Uterus (tissue), 2 donors: ENCODE data around the gene LARP1.

ENCODE experiments used
- POLR2A ChIP-seq, 2 donors: fragments of 450-650 bp; IDR thresholded peaks; one replicate each; pipeline ENCODE4 v1.6.1; 2016; ENCODE audit warnings: antibody characterized with exemption in 2 of 2, mild to moderate bottlenecking in 1 of 2, moderate library complexity in 1 of 2
- TF ChIP-seq, protein P1 (sequence below), 4 experiments: fragments of 200-600 bp in 2 of 4; fragments of 450-650 bp in 2 of 4; sonication (generic) in 2 of 4; IDR thresholded peaks; one replicate each; pipeline ENCODE4 v1.5.1; 2016 to 2019; ENCODE audit warnings: antibody characterized with exemption in 4 of 4, mild to moderate bottlenecking in 2 of 4, moderate library complexity in 1 of 4

DNA sequence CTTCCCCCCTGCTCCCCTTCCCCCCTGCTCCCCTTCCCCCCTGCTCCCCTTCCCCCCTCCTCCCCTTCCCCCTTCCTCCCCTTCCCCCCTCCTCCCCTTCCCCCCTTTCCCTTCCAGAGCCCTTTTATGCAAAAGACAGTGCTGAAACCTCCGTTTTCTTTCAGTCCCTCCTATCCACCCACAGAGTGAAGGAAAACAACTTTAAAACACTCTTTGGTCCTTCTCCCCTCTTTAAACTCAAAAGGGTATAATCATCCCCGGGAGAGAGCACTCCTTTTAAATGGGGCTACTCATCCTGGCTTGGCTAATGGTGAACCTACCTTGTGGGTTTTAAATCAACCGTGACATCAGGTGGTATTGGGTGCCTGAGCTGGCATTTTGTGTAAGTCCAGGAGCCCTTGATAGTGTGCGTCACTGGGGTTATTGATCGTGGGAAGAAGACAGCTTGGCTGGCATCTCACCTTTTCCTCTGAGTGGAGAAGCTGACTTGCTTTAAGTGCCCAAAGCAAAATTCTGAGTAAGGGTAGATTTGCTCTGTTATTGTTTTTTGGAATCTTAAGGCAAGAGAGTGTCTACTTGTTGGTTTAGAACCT lies 2.7 kb downstream of the LARP1 start:
- TF ChIP-seq, protein P1, sequence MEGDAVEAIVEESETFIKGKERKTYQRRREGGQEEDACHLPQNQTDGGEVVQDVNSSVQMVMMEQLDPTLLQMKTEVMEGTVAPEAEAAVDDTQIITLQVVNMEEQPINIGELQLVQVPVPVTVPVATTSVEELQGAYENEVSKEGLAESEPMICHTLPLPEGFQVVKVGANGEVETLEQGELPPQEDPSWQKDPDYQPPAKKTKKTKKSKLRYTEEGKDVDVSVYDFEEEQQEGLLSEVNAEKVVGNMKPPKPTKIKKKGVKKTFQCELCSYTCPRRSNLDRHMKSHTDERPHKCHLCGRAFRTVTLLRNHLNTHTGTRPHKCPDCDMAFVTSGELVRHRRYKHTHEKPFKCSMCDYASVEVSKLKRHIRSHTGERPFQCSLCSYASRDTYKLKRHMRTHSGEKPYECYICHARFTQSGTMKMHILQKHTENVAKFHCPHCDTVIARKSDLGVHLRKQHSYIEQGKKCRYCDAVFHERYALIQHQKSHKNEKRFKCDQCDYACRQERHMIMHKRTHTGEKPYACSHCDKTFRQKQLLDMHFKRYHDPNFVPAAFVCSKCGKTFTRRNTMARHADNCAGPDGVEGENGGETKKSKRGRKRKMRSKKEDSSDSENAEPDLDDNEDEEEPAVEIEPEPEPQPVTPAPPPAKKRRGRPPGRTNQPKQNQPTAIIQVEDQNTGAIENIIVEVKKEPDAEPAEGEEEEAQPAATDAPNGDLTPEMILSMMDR (IDR thresholded peaks at IDR 0.05), result no peak
- TF ChIP-seq POLR2A (IDR thresholded peaks at IDR 0.05), result no peak
